HEK293 (cell line): ENCODE data around the gene EXD3.

ENCODE experiments used
- YY1 ChIP-seq: fragments of 450-650 bp; formaldehyde crosslinking; IDR thresholded peaks from 2 replicates; pipeline ENCODE4 v1.5.1; 2018; ENCODE audit warnings: missing biosample characterization, missing genetic modification characterization
- ZNF548 ChIP-seq: fragments of 450-650 bp; formaldehyde crosslinking; IDR thresholded peaks from 2 replicates; pipeline ENCODE4 v1.5.1; 2016; ENCODE audit warnings: missing biosample characterization, missing genetic modification characterization
- ZNF747 ChIP-seq: fragments of 450-650 bp; formaldehyde crosslinking; IDR thresholded peaks from 2 replicates; pipeline ENCODE4 v1.5.1; 2016; ENCODE audit warnings: missing biosample characterization, missing genetic modification characterization
- TF ChIP-seq, protein P1 (sequence below): fragments of 450-650 bp; formaldehyde crosslinking; IDR thresholded peaks from 2 replicates; pipeline ENCODE4 v1.5.1; 2016; ENCODE audit warnings: missing biosample characterization, missing genetic modification characterization, low read depth

- no peak for TF ChIP-seq ZNF548 (tag by site-specific recombination)
- TF ChIP-seq, protein P1, sequence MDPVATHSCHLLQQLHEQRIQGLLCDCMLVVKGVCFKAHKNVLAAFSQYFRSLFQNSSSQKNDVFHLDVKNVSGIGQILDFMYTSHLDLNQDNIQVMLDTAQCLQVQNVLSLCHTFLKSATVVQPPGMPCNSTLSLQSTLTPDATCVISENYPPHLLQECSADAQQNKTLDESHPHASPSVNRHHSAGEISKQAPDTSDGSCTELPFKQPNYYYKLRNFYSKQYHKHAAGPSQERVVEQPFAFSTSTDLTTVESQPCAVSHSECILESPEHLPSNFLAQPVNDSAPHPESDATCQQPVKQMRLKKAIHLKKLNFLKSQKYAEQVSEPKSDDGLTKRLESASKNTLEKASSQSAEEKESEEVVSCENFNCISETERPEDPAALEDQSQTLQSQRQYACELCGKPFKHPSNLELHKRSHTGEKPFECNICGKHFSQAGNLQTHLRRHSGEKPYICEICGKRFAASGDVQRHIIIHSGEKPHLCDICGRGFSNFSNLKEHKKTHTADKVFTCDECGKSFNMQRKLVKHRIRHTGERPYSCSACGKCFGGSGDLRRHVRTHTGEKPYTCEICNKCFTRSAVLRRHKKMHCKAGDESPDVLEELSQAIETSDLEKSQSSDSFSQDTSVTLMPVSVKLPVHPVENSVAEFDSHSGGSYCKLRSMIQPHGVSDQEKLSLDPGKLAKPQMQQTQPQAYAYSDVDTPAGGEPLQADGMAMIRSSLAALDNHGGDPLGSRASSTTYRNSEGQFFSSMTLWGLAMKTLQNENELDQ (tag by site-specific recombination): no peak
- TF ChIP-seq ZNF747 (tag by site-specific recombination): no peak
- no peak for TF ChIP-seq YY1
Measured at GRCh38 chr9:137353223-137354152, 69.5 kb downstream of the EXD3 start.
